GM12875 (cell line): ENCODE measurements around the gene TFAM.

Experiments used
- H3K4me3 ChIP-seq: one replicate; pipeline ENCODE4 v1.5.1; 2011; ENCODE audit warnings: low read depth, low read length, control low read depth
- TF ChIP-seq, protein P1 (sequence below): IDR thresholded peaks from 2 replicates; pipeline ENCODE4 v1.5.1; 2011; ENCODE audit warnings: low read depth, mild to moderate bottlenecking, control low read depth, inconsistent platforms, low read length, moderate library complexity, borderline replicate concordance; ENCODE audit not compliant: insufficient read depth

Gene TFAM

DNA sequence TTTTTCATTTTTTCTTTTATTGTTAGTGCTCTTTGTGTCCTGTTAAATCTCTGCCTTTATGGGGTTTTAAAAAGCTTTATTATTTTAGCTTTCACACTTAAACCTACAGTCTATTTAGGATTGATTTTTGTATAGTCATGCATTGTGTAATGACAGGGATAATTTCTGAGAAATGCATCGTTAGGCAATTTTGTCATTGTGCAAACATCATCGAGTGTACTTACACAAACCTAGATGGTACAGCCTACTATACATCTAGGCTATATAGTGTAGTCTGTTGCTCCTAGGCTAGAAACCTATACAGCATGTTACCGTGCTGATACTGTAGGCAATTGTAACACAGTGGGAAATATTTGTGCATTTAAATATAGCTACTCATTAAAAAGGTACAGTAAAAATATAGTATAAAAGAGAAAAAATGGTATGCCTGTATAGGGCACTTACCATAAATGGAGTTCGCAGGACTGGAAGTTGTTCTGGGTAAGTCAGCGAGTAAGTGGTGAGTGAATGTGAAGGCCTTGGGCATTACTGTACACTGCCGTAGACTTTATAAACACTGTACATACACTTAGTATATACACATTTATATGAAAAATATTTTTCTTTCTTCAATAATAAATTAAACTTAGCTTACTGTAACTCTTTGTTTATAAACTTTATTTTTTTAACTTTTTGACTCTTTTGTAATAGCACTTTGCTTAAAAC lies 34.4 kb upstream of the TFAM start:
- TF ChIP-seq, protein P1, sequence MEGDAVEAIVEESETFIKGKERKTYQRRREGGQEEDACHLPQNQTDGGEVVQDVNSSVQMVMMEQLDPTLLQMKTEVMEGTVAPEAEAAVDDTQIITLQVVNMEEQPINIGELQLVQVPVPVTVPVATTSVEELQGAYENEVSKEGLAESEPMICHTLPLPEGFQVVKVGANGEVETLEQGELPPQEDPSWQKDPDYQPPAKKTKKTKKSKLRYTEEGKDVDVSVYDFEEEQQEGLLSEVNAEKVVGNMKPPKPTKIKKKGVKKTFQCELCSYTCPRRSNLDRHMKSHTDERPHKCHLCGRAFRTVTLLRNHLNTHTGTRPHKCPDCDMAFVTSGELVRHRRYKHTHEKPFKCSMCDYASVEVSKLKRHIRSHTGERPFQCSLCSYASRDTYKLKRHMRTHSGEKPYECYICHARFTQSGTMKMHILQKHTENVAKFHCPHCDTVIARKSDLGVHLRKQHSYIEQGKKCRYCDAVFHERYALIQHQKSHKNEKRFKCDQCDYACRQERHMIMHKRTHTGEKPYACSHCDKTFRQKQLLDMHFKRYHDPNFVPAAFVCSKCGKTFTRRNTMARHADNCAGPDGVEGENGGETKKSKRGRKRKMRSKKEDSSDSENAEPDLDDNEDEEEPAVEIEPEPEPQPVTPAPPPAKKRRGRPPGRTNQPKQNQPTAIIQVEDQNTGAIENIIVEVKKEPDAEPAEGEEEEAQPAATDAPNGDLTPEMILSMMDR: no peak
- H3K4me3 ChIP-seq: no peak overlapping the region

DNA sequence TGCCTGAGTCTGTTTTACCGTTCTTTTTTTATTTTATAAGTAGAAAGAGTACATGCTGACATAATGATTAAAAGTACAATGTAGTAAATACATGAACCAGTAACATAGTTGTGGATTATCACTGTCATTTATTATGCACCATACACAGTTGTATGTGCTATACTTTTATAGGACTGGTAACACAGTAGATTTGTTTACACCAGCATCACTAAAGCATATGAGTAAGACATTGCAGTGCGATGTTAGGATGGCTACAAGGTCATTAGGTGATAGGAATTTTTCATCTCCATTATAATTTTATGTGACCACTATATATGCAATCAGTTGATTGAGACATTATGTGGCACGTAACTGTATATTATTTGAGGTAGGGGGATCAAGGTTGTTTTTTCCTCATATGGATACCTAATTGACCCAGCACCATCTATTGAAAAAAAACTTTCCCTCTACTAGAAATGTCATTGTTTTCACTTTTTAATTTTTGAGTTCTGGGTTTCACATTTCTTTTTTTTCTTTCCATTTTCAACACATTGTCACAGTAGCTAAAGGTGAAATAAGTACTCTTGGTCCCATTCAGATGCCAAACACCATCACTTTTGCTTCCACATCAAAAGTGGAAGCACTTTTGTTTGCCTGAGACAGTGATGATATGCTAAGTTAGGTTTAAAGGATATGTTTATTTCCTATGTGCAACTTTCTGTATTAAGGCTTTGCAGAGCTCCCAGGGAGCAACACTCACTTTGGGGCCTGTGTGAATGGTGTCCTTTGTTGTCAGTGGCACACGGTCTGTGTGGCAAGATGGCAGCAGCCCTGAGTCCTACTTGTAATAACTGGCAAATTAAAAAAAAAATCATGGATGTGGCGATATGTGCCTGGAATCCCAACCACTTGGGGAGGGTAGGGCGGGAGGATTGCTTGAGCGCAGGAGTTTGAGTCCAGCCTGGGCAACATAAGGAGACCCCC lies 33.3 kb upstream of the TFAM start:
- no peak overlapping the region for H3K4me3 ChIP-seq
- TF ChIP-seq, protein P1: no peak

DNA sequence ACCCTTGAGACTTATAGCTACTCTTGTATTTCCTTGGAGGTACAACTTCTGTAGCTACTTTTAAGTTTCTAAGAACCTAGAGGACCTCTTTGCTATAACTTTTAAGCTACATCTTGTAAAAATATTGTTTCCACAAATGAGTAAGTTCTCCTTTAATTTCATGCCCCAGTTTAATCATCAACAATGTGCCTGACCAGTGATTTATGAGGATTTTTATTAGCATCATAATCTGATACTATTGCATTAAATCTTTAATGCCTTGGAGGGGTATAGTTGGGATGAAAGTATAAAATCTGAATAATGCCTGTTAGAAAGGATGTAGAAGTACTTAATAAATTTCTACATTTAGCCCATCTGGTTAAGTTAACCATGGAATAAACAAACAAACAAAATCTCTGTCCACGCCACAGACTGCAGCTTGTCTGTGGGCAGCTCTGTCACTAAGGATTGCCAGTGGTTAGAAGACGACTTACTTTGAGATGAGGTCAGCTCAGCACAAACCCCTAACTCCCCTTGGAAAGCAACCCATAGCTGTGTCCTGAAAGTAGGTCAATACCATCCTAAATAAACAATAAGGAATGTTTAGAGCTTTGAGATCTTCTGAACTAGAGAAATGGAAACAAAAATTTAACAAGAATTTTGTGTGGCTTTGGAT lies 32.1 kb upstream of the TFAM start:
- no peak overlapping the region for H3K4me3 ChIP-seq

DNA sequence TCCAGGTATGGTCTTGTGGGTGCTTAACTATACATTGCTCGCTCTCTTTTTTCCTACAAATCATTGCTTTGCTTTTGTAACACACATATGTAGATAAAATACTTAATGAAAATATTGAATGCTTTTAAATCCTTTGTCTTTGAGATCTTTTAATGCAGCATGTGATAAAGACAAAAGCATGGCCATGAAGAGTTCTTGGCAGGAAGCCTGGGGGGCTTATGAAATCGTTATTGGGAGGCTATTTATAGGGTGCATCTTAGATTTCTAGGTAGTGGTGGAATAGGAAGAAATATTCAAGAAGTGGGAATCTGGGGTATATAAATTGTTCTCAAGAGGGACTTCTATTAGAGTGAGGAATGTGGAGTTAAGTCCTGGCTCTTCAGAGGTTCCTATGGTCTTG lies 28.5 kb upstream of the TFAM start:
- no peak overlapping the region for H3K4me3 ChIP-seq
- TF ChIP-seq, protein P1: no peak

More for the DNA sequence above, 32.1 kb upstream of the TFAM start:
- TF ChIP-seq, protein P1: no peak

DNA sequence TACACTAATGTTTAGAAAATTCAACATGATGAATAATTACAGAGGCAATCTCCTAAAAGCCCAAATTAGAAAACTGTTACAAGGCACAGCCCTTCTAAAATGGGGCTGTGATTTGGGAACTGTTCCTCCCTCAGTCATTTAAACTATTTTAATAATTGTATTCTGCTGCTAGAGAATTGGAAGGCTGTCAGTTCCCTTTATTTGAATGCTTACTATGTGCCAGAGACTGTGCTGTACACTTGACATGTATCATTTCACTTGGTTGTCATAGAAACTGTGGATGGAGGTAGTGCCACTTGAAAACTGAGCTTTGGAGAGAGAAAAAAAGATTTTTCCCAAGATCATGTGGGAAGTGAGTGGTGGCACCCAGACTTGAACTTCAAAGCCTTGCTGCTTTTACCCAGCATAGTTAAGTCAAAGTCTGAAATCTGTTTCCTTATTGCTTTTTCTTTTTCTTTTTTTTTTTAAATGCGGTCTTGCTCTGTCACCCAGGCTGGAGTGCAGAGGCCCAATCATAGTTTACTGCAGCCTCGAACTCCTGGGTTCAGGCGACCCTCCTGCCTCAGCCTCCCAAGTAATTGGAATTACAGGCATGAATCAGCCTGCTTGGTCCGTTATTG lies 26.8 kb upstream of the TFAM start:
- TF ChIP-seq, protein P1: no peak
- H3K4me3 ChIP-seq: no peak overlapping the region

DNA sequence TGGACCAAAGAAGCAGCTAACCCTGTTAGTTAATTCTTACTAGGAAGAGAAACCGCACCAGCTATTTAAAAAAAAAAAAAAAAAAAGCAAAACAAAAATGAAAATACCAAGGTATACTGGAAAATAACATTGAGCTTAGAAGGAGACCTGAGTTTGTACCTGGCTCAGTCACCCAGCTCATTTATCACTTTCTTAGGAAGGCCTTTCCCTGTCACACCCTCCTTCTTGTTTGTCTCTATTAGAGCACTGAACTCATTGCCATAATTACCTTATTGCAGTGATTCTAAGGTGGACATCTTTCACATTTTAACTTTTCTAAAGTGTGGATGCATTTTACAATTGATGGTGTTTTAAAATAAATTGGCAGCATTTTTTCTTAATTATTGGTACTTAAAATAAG lies 26.3 kb upstream of the TFAM start:
- TF ChIP-seq, protein P1: no peak
- H3K4me3 ChIP-seq: no peak overlapping the region
